AG08395 (cell line): ENCODE data around the gene PLA2G5.

ENCODE experiments used
- DNase-seq: peaks from one replicate; pipeline ENCODE4 v3.0.0; 2012; ENCODE audit warnings: mixed read lengths, low spot score

PLA2G5 gene

DNA sequence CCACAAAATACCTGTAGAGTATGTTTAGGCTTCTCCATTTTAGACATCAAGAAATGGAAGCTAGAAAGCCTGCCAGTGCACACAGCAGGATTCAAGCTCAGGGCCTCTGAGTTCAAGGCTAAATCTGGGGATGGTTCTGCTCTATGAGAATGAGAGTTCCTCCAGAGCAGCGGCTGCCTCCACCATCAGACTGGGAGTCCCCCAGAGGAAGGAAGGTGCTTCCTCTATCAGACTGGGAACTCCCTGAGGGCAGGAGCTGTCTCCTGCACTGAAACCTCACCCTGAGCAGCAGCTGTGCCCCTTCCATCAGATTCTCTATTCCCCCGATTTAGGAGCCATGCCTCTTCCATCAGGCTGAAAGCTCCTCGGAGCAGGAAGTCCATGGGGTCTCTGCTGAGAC lies 20.1 kb downstream of the PLA2G5 start:
- no peak for DNase-seq

DNA sequence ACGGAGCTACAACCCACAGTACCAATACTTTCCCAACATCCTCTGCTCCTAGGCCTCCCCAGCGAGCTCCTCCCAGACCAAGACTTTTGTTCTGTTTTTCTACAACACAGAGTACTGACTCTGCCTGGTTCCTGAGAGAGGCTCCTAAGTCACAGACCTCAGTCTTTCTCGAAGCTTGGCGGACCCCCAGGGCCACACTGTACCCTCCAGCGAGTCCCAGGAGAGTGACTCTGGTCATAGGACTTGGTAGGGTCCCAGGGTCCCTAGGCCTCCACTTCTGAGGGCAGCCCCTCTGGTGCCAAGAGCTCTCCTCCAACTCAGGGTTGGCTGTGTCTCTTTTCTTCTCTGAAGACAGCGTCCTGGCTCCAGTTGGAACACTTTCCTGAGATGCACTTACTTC lies 20.6 kb downstream of the PLA2G5 start:
- DNase-seq = no peak

DNA sequence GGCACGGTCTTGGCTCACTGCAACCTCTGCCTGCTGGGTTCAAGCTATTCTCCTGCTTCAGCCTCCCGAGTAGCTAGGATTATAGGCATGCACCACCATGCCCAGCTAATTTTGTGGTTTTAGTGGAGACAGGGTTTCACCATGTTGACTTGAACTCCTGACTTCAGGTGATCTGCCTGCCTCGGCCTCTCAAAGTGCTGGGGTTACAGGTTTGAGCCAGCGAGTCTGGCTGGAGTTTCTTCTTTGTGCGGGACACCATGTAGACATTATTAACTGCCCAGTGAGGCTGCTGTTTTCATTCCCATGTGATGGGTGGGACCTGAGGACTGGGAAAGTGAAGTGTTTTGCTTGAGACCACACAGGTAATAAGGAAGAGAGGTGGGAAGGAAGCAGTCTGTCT lies 23.3 kb downstream of the PLA2G5 start:
- DNase-seq = no peak

DNA sequence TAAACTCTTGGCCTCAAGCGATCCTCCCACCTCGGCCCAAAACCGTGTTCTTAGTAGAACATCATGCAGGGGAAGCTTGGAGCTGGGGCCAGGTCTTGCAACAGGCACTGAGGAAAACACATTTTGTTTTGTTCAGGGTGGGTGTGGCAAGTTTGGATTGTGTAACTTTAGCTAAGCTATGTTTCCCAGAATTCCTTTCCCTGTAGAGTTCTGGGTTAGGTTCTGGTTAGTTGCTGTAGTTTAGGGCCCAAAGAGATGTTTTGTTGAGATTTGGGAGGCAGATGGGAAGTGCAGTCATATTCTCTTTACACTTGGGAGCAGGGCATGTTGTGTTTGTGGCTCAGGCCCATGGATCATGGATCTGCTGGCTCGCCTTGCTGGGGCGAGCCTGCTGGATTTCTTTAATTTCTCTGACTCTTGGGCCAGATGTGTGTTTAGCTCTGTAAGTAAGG lies 24.0 kb downstream of the PLA2G5 start:
- peak; percentile 52 for DNase-seq

DNA sequence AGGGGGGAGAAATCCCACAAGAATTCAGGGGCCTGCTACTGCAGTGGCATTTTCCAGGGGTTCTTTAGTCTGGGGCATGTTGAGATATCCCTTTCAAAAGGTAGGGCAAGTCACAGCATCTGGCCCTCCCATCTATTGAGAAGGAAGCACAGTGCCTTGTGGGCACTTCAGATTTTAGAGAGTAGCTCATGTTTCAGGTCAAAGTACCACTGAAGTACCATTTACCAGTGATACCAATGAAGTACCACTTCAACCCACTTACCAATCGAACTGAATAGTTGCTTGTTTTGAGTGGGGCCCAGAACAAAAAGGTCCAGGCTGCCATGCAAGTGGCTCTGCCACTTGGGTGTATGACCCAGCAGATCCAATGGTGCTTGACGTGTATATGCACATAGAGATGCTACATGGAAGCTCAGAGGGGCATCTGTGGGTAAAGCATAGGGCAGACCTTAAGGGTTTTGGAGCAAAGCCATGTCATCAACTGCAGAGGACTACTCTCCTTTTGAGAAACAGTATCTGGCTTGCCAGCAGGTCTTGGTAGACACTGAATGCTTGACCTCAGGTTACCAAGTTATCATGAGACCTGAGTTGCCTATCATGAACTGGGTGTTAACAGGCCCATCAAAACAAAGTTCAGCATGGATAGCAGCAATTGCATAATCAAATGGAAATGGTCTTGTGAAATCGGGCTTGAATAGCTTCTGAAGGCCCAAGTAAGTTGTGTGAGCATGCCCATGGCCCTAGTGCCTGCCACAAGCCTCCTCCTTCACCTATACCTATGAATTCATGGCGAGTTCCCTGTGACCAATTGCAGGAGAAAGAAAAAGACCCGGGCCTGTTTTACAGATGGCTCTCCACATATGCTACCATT lies 25.8 kb downstream of the PLA2G5 start:
- no peak for DNase-seq

DNA sequence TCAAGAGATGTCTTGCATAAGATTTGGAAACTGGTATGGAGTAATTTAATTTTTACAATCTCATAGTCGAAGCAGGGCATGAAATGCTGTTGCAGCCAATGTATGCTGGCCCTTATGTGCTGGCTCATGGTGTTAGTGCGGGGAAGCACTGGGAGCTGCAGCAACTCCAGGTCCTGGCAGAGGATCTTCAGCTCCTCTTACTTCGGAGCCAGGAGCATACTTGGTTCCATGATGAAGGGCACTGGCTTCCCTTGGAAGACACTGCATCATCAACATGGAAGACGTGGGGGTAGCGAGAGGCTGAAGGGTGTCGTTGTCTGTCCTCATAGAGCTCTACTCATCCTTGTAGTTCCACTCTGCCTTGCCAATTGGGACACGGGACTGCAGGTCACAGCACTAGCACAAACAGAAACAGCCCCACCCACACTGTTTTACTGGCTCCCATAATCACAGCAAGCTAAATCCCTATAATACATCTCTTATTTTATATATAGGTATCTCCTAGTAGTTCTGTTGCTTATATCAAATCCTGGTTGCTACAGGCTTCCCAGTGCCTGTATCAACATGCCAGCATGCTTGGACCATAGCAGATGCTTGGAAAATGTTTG lies 26.9 kb downstream of the PLA2G5 start:
- DNase-seq = no peak

DNA sequence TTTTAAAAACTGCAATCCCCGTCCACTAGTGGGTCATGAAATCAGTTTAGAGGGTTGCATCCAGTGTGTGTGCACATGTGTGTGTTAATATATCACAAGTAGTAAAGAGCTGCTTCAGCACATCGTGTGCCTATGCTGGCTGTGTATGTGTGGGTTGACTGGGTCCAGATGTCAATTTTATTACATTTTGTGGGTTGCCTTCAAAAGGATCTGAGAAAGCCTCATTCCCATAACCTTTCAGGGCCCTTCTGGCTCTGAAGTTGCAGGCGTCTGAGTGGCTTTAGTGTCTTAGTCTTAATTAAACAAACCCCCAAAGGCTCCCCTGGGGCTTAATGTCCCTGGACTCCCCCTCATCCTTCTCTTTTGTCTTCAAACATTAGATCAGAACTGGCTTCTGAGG lies 29.5 kb downstream of the PLA2G5 start:
- no peak for DNase-seq

DNA sequence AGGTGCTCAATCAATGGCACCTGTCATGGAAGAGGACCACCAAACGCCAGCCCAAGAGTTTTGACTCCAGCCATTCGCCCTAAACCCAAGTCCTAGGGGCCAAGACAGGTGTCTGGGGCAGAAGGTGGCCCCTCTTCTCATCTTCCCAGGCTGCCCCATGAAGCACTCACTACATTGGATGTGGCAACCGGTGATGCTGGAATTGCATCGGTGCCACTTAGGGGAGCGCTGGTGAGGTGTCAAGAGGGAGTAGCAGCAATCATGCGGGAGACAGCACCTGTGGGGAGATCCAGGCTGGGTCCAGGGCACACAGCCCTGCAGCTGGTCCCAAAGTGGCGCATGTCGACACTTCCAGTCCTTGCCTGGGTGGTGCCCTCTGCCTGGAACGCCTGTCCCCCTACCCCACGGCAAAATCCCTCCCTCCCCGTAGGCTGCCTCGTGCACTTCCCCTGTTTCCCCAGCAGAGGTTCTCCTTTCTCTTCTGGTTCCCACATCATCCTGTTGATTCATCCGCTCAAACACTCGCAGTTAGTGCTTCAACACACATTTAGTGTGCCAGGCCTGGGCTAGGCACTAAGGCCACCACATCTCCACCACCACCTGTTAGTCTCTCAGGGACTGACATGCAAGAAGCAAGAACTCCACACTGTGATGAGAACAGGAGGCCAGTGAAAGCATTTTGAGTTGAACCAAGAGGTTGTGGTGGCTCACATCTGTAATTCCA lies 30.8 kb downstream of the PLA2G5 start:
- DNase-seq = peak; percentile 73

DNA sequence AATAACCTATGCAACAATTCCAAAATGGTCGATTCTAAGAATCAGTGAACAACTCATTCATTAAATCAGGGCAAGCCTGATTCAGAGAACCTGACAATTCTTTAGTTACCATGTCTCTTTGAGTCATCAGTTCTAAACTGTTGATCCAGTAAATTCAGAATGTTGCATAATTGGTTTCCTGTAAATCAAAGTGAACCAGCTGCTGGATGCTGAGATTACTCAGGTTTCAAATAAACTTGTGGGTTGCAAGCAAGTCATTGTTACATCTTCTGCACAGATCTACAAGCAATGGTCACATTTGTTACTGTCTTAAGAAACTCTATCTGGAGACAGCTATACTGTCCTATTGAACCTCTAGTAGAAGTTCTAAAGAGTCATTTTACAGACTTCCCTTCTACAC lies 32.9 kb downstream of the PLA2G5 start:
- DNase-seq = peak; percentile 54

DNA sequence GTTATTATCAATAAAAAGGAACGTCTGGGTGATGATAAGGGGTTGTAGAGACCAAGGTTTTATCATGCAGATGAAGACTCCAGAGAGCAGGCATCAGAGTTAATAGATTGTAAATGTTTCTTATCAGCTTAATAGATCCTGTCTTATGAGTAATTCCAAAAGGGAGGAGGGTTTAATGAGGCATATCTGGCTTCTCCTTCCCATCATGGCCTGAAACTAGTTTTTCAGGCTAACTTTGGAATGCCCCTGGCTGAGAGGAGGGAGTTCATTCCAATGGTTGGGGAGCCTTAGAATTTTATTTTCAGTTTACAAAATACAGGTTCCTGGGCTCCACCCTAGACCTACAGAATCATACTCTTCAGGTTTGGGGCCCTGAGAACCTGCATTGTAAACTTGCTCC lies 35.9 kb downstream of the PLA2G5 start:
- DNase-seq = no peak

DNA sequence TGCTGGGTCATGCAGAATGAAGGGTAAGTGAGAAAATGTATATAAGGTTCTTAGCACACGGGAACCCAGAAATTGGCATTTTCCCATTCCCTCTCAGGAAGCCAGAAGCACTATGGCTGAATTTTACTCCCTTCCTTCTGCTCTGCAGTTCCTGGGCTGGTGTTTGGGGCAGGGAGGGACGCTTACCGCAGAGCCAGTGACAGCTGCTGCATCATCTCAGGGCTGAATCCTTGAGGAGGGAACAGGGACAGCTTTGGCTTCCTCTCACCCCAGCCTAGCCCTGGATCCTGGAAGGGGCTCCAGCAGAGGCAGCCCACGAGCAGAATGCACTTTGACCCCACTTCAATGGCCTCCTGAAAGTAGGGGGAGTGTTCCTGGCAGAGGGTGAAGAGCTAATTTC lies 37.4 kb downstream of the PLA2G5 start:
- no peak for DNase-seq

DNA sequence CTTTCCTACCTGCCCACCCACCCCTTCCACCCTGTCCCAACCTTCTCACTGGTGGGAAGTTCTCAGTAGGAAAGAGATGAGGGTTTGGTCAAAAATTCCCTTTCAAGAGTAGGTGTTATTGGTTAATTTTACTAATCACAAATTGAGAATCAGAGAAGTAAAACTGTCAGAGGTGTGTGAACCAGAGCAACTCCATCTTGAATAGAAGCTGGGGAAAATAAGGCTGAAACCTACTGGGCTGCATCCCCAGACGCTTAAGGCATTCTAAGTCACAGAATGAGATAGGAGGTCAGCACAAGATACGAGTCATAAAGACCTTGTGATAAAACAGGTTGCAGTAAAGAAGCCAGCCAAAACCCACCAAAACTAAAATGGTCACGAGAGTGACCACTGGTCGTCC lies 37.8 kb downstream of the PLA2G5 start:
- no peak for DNase-seq

DNA sequence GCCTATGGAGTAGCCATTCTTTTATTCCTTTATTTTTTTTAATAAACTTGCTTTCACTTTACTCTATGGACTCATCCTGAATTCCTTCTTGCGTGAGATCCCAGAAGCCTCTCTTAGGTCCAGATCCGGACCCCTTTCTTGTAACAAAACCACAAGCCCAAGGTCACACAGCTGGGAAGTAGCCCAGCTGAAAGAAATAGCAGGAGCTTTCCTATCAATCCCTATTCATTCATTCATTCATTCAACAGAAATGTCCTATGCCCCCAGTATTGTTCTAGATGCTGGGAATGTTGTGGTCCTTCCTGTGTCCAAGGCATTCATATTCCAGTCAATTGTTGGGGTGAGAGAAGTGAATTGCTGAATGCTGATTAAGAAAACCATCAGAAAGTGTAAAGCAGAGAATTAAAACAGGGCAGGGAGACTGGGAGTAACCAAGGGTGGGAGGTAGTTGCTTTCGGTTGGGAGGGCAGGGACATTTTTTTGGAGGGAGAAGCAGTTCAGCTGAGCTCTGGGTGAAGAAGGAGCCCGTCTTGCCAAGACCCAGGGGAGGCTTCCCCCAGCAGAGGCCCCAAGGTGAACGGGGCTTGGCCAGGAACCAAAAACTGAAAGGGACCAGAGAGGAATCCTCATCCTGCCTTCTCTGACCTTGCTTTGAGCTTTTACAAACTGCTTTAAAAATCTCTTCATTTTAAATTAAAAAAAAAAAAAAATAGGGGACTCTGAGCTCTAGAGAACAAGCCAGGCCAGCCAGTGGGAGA lies 38.6 kb downstream of the PLA2G5 start:
- DNase-seq = no peak

DNA sequence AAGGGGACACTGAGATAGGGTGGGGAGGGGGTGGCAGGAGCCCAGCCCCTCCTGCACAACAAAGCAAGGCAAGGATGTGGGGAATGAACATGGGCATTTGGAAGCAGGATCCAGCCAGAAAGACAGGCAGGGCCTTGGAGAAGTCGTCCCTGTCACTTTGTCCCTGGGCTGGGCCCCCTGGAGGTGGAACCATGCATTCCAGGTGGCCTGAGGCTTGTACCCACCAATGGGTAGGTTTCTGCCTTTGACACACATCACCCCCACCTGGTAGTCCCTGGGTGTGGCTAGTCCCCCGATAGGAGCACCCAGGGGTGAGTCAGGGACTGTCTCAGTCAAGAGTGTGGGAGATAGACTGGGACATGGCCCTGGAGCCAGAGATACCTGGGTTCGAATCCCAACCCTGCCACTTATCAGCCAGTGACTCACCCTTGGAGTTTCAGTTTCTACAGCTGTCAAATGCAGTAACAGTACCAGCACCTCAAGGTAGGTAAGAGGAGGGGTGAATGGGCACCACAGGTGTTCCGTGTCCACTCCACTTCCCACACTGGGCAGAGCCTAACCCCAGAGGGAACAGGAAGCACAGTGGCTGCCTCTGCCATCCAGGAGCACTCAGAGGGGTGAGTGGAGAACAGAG lies 39.3 kb downstream of the PLA2G5 start:
- no peak for DNase-seq

DNA sequence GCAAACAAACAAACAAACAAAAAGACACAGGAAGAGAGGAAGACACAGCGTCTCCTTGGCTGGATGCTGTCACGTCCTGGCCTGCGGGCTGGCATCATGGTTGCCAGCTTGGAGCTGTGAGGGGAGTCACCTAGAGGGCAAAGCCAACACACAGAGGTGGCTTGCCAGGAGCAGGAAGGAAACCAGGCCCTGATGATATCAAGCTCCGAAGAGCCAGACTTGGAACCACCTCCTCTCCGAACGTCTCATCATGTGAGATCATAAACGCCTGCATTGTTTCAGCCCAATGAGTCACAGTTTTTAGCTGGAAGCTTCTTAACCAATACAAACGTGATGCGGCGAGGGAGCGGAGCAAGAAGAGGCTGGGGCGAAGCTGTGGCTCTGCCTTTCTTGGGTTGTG lies 40.7 kb downstream of the PLA2G5 start:
- DNase-seq = peak; percentile 27

DNA sequence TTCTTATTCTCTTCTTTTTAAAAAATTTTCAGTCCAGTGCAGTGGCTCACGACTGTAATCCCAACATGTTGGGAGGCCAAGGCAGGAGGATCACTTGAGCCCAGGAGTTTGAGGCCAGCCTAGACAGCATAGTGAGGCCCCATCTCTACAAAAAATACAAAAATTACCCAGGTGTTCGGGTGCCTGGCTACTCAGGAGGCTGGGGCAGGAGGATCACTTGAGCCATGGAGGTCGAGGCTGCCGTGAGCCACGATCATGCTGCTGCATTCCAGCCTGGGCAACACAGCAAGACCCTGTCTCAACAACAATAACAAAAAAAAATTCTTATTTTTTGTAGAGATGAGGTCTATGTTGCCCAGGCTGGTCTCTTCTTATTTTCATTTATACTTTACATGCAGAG lies 41.5 kb downstream of the PLA2G5 start:
- DNase-seq = no peak

DNA sequence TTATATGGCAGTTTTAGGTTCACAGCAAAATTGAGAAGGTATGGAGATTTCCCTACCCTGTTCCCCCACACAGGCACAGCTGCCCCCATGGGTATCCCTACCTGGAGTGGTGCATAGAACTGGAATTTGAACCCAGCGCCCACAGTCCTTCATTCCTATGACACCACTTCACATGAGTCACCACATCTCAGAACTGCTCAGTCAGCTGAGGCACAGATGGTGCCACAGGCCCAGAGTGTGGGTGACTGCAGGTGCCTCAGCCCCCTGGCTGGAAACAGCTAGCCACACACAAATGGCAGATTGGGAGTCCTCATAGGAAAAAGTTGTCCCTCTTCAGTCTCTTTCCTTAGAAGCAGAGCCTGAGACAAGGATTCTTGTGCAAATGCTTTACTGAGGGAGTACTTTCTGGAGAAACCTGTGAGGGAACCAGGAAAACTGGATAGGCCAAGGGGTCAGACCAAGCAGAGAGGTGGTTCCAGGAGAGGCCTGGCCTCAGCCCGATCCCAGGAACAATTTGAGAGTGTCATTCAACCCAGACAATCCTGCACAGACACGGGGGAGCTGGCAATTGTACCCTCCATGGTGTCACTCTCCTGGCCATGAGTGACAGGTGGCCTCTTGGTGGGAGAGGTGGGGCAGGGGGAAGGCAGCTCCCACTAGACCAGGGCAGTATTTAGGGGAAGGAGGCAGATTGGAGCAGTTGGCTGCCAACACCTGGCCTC lies 42.4 kb downstream of the PLA2G5 start:
- DNase-seq = no peak

DNA sequence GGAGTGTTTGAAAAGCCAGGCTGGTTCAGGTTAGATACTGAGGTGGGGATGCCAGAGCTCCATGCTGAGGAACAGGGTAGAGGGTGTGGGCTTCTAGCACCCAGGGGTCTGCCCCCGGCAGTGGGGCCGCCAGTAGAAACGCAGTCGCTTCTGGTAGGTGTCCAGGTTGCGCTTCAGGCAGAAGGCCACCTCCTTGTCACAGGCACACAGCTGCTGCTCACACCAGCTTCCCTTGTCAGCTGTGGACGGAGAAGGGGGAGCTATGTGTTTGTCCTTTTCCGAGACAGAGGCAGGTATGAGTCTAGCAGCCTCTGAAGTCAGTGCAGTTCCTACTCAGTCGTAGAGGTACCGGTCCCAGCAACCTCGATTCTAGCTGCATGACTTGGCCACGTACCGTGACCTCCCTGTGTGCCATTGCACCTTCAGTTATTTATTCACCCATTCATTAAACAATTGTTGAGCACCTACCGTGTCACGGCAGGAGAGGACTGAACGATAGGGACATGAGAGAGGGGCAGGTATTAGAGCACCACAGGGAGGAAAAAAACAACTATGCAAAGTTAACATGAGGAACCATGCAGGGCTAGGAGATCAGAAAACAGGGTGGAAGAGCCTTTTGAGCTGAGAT lies 44.1 kb downstream of the PLA2G5 start:
- DNase-seq = no peak

DNA sequence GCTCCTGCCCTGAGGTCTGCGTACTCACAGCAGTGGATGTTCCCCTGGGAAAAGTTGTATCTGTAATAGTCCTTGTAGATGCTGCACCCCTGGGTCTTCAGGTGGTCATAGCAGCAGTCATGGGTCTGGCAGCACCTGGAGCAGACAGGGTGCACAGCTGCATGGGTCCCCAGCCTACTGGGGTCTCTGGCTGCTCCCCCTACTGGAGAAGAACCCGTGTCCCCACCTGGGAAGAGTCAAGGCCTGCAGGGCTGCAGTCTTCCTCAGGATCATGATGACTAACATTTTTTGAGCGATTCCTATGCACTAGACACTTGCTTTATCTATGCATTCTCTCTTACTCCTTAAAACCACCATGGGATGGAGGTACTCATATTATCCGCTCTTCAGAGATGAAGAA lies 45.5 kb downstream of the PLA2G5 start:
- DNase-seq = no peak

DNA sequence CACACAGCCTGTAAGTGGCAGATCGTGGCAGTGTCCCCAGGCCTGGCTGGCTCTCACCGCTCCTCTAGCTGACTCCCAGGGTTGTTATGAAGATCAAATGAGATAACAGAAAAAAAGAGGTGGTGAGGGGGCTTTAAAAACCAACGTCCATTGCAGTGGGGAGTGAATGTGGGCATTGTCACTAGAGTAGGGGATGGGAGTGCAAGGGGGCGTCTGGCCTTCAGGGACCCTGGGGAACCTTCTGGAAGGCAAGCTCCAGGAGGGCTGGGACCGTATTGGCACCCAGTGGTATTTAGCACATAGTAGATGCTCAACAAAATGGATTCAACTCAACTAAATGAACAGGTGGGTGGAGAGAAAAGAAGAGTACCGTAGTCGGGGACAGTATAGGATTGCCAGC lies 45.9 kb downstream of the PLA2G5 start:
- DNase-seq = no peak

DNA sequence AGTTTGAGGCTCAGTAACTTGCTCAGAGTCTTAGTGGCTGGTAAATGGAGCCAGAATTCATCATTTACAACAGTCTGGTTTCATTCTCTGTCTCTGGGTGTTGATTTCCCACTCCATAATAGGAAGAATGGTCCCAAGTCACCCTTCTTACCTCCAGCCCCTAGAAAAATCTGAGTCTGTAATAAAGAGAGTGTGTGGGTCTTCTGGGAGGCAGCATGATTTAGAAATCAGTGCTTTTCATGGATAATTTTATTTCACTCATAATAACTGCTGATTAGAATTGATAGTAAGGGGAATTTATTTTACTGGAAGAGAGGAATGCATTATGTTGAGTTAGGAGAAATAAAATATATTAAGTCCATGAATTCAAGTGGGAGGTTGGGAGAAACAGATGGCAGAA lies 47.2 kb downstream of the PLA2G5 start:
- no peak for DNase-seq
